Measurements from ENCODE around the gene IRF1.
"Not testable (repeated sequence)": the region's sequence is repeated elsewhere in the genome, so short reads cannot be mapped to it uniquely, and the experiment has no call there.

IRF1 gene

DNA sequence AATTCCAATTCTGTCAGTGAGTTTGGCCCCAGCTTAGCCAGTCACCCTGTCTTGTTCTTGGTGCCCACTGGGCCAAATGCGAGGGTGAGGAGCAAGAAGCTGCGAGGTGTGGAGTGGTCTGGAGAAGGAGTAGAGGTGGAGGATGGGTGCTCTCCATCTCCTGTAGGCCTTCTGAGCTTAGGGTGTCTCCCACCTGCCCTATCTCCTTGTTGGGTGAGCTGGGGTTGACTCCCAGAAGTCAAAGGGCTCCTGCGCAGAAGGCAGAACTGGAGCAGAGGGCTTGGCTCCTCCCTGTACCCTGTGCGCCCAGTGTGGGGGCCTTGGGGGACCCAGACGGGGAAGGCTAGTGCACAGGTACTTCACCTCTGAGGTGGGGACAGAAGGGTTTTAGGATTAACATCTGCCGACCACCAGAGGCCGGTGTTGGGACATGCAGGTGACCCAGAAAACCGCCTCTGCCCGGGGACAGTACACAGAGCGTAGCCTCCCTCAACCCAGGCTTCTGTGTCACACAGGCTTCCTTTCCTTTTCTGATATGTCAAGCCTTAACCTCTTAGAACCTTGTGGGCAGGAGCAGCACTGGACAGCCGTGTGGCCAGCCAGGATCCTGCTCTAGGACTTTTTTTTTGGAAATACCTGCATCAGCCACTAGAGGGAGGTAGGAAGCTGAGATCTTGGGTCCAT lies 35.9 kb upstream of the IRF1 start:
- peak overlapping the region in 2 of 11 experiments; percentile 50 to 65; a peak in 1 of 22 replicates for H3K27ac ChIP-seq
- no peak overlapping the region for H3K4me3 ChIP-seq
- H3K4me2 ChIP-seq = peak overlapping the region; percentile 45 to 84 (median 70)
- H3K9me3 ChIP-seq (replicated peaks in 1 of 11) = peaks cover 28 to 38% (median 36%) of the 10 kb centered on the region in 11 experiments
- TF ChIP-seq Cebpa-rat (IDR thresholded peaks at IDR 0.05) = no peak
- peaks cover 0 to 9% (median 0%) of the 10 kb centered on the region in 11 experiments; a peak in 1 of 22 replicates for H3K36me3 ChIP-seq
- H3K9ac ChIP-seq = 0 out of 22 replicates have a peak overlapping the region, but pooled peaks of 2 of the 11 experiments have one; percentile 0 to 3
- H3K27me3 ChIP-seq = no peaks in the 10 kb centered on the region
- peaks cover 34 to 57% (median 53%) of the 10 kb centered on the region in 10 experiments for H3K4me1 ChIP-seq
- no peaks in the 10 kb centered on the region for H4K20me1 ChIP-seq

DNA sequence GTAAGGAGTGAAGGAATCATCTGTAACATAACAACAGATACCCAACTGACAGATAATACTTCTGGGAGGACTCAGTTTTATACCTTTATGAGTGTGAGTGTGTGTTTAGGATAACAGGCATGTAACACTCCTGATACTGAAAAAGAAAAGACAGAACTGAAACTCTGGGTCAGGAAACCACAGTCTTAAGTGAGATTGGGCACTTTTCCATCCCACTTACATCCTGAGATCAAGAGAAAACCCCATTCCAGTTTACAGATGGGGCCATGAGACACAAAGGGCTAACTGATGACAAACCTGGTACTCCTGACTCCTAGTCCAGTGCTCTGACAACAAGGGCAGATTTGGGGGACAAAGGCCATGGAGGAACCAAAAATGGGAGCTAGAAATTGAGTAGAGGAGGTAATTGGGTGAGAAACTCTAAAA lies 34.7 kb upstream of the IRF1 start:
- Histone ChIP-seq H3K4me2 (peak overlapping the region; percentile 45 to 84 (median 70)), H4K20me1 (no peaks in the 10 kb centered on the region), H3K9ac (no peak overlapping the region), H3K9me3 (replicated peaks in 1 of 11) (peaks cover 38 to 49% (median 47%) of the 10 kb centered on the region in 11 experiments), H3K36me3 (peaks cover 0 to 9% (median 0%) of the 10 kb centered on the region in 11 experiments; a peak in 1 of 22 replicates), H3K27me3 (no peaks in the 10 kb centered on the region), H3K4me1 (peaks cover 34 to 57% (median 53%) of the 10 kb centered on the region in 10 experiments), H3K27ac (peak overlapping the region in 7 of 11 experiments; percentile 6 to 65 (median 39); a peak in 10 of 22 replicates), H3K4me3 (no peak overlapping the region; a peak in 1 of 20 replicates)
- TF ChIP-seq Cebpa-rat (IDR thresholded peaks at IDR 0.05) = no peak

DNA sequence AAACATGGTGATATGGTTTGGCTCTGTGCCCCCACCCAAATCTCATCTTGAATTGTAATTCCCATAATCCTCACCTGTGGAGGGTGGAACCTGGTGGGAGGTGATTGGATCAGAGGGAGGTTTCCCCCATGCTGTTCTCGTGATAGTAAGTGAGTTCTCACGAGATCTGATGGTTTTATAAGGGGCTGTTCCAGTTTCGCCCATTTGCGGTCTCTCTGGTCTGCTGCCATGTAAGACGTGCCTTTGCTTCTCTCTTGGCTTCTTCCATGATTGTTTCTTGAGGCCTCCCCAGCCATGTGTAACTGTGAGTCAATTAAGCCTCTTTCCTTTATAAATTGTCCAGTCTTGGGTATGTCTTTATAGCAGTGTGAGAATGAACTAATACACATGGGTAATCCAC lies 34.3 kb upstream of the IRF1 start:
- peak overlapping the region in 4 of 10 experiments; percentile 4 to 27 (median 13); a peak in 5 of 20 replicates for H3K4me3 ChIP-seq
- H3K9ac ChIP-seq, H4K20me1 ChIP-seq, H3K36me3 ChIP-seq, H3K27me3 ChIP-seq: not testable (repeated sequence)
- peak overlapping the region in 7 of 11 experiments; percentile 5 to 63 (median 35); a peak in 9 of 22 replicates for H3K27ac ChIP-seq
- peak overlapping the region in 10 of 11 experiments; percentile 59 to 84 (median 71); a peak in 17 of 22 replicates for H3K4me2 ChIP-seq
- peaks cover 34 to 57% (median 53%) of the 10 kb centered on the region in 10 experiments for H3K4me1 ChIP-seq
- peaks cover 42 to 53% (median 52%) of the 10 kb centered on the region in 11 experiments for H3K9me3 ChIP-seq (replicated peaks in 1 of 11)

DNA sequence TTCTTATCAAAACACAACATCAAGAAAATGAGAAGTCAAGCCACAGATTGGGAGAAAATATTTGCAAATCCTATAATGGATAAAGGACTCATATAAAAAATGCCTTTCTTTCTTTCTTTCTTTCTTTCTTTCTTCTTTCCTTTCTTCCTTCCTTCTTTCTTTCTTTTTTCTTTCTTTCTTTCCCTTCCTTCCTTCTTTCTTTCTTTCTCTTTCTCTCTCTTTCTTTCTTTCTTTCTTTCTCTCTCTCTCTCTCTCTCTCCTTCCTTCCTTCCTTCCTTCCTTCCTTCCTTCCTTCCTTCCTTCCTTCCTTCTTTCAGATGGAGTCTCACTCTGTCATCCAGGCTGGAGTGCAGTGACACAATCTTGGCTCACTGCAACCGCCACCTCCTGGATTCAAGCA lies 31.5 kb upstream of the IRF1 start:
- not testable (repeated sequence) for H3K27ac ChIP-seq, H3K4me3 ChIP-seq, H3K36me3 ChIP-seq, H3K4me2 ChIP-seq, H3K9ac ChIP-seq, H4K20me1 ChIP-seq, H3K27me3 ChIP-seq
- Histone ChIP-seq H3K4me1 (peaks cover 22 to 29% (median 27%) of the 10 kb centered on the region in 10 experiments), H3K9me3 (replicated peaks in 1 of 11) (peaks cover 42 to 53% (median 52%) of the 10 kb centered on the region in 11 experiments)

DNA sequence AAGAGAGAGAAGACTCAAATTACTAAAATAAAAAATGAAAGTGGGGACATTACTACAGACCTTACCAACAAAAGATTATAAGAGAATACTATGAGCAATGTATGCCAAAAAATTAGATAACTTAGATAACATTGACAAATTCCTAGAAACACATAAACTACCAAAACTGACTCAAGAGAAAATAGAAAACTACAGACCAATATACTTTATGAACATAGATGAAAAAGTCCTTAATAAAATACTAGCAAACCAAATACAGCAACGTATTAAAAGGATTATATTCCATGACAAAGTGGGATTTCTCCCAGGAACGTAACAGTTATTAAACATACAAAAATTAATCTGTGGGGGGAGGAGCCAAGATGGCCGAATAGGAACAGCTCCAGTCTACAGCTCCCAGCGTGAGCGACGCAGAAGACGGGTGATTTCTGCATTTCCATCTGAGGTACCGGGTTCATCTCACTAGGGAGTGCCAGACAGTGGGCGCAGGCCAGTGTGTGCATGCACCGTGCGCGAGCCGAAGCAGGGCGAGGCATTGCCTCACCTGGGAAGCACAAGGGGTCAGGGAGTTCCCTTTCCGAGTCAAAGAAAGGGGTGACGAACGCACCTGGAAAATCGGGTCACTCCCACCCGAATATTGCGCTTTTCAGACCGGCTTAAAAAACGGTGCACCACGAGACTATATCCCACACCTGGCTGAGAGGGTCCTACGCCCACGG lies 23.2 kb upstream of the IRF1 start:
- not testable (repeated sequence) for H3K27me3 ChIP-seq, H3K4me2 ChIP-seq, H4K20me1 ChIP-seq, H3K36me3 ChIP-seq, H3K4me3 ChIP-seq, H3K27ac ChIP-seq, H3K9ac ChIP-seq, H3K4me1 ChIP-seq
- peaks cover 18 to 40% (median 33%) of the 10 kb centered on the region in 11 experiments for H3K9me3 ChIP-seq (replicated peaks in 1 of 11)

DNA sequence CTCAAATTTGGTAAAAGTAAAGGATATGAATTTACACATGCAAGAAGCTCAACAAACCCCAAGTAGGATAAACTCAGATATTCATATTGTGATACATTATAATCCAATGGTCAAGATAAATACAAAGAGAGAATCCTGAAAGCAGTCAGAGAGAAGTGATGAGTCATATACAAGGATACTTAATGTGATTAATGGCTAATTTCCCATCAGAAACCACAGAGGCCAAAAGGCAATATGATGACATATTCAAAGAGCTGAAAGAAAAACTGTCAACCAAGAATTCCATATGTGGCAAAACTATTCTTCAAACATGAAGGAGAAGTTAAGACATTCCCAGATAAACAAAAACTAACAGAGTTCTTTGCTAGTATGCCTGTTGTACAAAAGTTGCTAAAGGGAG lies 19.5 kb upstream of the IRF1 start:
- no peak for TF ChIP-seq Cebpa-rat (IDR thresholded peaks at IDR 0.05)
- Histone ChIP-seq H3K4me2 (no peak overlapping the region), H3K36me3 (no peaks in the 10 kb centered on the region), H3K4me3 (no peak overlapping the region), H3K9me3 (replicated peaks in 1 of 11) (peaks cover 18 to 40% (median 33%) of the 10 kb centered on the region in 11 experiments), H3K27me3 (no peaks in the 10 kb centered on the region), H3K4me1 (peaks cover 0 to 14% (median 0%) of the 10 kb centered on the region in 10 experiments; a peak in 5 of 20 replicates), H4K20me1 (no peaks in the 10 kb centered on the region), H3K9ac (no peak overlapping the region), H3K27ac (no peak overlapping the region)

DNA sequence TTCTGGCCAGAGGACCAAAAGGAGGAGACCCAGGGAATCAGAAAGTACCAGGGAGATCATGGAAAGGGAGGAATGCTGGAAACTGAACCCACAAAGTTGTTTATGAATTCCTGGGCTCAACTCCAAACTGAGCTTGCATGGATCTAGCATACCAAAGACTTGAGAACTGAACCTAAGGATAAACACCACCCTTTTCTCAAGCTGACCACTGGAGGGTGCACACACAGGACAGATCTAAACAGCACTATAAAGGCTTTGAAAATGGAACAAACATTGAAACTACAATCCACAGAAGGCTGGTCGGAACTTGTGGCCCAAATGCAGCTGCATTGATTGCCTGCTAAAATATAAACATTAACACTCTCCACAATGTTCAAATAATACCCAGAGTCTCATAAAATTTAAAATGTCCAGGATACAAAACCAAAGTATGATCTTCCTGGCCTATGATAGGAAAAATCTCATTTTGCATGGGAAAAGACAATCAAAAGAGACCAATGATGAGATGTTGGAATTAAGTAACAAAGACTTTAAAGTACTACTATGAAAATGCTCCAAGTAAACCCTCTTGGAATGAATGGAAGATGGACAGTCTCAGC lies 15.6 kb upstream of the IRF1 start:
- Histone ChIP-seq H3K36me3 (no peaks in the 10 kb centered on the region), H3K4me2 (peak overlapping the region in 2 of 11 experiments; percentile 31 to 40; a peak in 2 of 22 replicates), H3K27ac (no peak overlapping the region), H3K27me3 (no peaks in the 10 kb centered on the region), H3K9ac (no peak overlapping the region), H3K9me3 (replicated peaks in 1 of 11) (peaks cover 0 to 13% (median 5%) of the 10 kb centered on the region in 11 experiments; a peak in 14 of 22 replicates), H4K20me1 (no peaks in the 10 kb centered on the region), H3K4me3 (no peak overlapping the region), H3K4me1 (peaks cover 10 to 23% (median 17%) of the 10 kb centered on the region in 10 experiments)
- TF ChIP-seq Cebpa-rat (IDR thresholded peaks at IDR 0.05) = no peak

DNA sequence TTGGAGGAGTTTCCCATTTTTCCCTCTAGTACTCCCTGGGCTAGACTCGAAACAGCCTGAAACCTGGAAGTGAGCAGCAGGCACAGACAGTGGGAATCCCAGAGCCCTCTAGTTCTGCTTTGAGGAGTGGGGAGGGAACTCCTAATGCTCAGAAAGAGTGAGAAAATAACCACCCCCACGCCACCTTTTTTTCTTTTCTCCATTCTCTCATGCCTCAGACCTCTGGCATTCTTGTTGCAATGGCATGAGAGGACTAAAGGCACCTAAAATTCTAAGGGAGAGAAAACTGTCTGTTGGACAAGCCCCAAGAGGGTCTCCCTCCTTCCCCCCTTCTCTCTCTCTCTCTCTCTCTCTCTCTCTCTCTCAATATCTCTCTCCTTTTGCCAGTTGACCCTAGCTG lies 15.1 kb upstream of the IRF1 start:
- H3K4me1 ChIP-seq = peaks cover 16 to 29% (median 22%) of the 10 kb centered on the region in 10 experiments
- no peaks in the 10 kb centered on the region for H4K20me1 ChIP-seq
- H3K27ac ChIP-seq = no peak overlapping the region
- H3K4me2 ChIP-seq = no peak overlapping the region
- no peak overlapping the region for H3K4me3 ChIP-seq
- TF ChIP-seq Cebpa-rat (IDR thresholded peaks at IDR 0.05) = no peak
- no peaks in the 10 kb centered on the region for H3K36me3 ChIP-seq
- H3K27me3 ChIP-seq = no peaks in the 10 kb centered on the region
- no peak overlapping the region for H3K9ac ChIP-seq
- peaks cover 0 to 10% (median 4%) of the 10 kb centered on the region in 11 experiments; a peak in 9 of 22 replicates for H3K9me3 ChIP-seq (replicated peaks in 1 of 11)

DNA sequence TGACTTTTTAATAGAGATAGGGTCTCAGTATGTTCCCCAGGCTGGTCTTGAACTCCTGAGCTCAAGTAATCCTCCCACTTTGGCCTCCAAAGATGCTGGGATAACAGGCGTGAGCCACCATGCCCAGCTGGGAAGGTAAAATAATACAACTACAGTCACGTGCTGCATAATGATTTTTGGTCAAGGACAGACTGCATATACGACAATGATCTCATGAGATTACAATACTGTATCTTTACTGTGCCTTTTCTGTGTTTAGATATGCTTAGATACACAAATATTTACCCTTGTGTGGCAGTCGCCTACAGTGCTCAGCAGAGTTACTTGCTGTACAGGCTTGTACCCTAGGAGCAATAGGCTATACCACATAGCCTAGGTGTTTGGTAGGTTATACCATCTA lies 14.2 kb upstream of the IRF1 start:
- Histone ChIP-seq H3K4me2 (no peak overlapping the region), H3K27ac (no peak overlapping the region), H3K4me1 (peaks cover 24 to 36% (median 31%) of the 10 kb centered on the region in 10 experiments)

More for the DNA sequence above, 14.2 kb upstream of the IRF1 start:
- Histone ChIP-seq H3K27me3 (no peaks in the 10 kb centered on the region), H3K36me3 (no peaks in the 10 kb centered on the region), H4K20me1 (no peaks in the 10 kb centered on the region), H3K9ac (no peak overlapping the region), H3K4me3 (no peak overlapping the region), H3K9me3 (replicated peaks in 1 of 11) (peaks cover 0 to 1% (median 0%) of the 10 kb centered on the region in 11 experiments; a peak in 2 of 22 replicates)
- no peak for TF ChIP-seq Cebpa-rat (IDR thresholded peaks at IDR 0.05)

All from BLaER1 treated with 17β-estradiol and CSF1 and Interleukin-3, amounts not matched to agents 10 nM and 100 nM (cell line).